HepG2 (cell line): ENCODE results near the gene DNAAF9. TPM values are rescaled to one million over a fixed set of nuclear protein-coding genes. Genes with fewer than 3 reads are reported as not detected.
A peak's percentile ranks its signal among the peaks of the same experiment; 100 is the strongest.

Experiments used
- CCAR2 ChIP-seq: fragments of 200-400 bp; formaldehyde crosslinking; optimal IDR thresholded peaks from 2 replicates; pipeline ENCODE3; 2018; ENCODE audit warnings: low read depth, mild to moderate bottlenecking, low read length, moderate library complexity
- GFI1 ChIP-seq: sonication (generic); formaldehyde crosslinking; IDR thresholded peaks from 2 replicates; pipeline ENCODE4 v1.5.0; 2020; ENCODE audit warnings: missing genetic modification reagents, mild to moderate bottlenecking, borderline replicate concordance
- JUN ChIP-seq: sonication (generic); formaldehyde crosslinking; IDR thresholded peaks from 2 replicates; pipeline ENCODE4 v1.4.0; 2020; ENCODE audit warnings: mild to moderate bottlenecking, missing genetic modification reagents
- MED8 ChIP-seq: sonication (generic); formaldehyde crosslinking; IDR thresholded peaks from 2 replicates; pipeline ENCODE4 v1.8.1; 2023; ENCODE audit warnings: mild to moderate bottlenecking, missing genetic modification reagents; ENCODE audit not compliant: insufficient replicate concordance
- MEIS1 ChIP-seq: sonication (generic); formaldehyde crosslinking; IDR thresholded peaks from 2 replicates; pipeline ENCODE4 v1.9.0; 2021; ENCODE audit warnings: mild to moderate bottlenecking, missing genetic modification reagents, moderate library complexity, borderline replicate concordance
- MIER3 ChIP-seq: IDR thresholded peaks from 2 replicates; pipeline ENCODE4 v1.6.1; 2016; ENCODE audit warnings: missing compliant biosample characterization, borderline replicate concordance
- NFRKB ChIP-seq: fragments of 450-650 bp; IDR thresholded peaks from 2 replicates; pipeline ENCODE4 v1.6.1; 2017
- NR2C2 ChIP-seq: sonication (generic); formaldehyde crosslinking; IDR thresholded peaks from 2 replicates; pipeline ENCODE4 v1.4.0; 2020; ENCODE audit warnings: missing genetic modification reagents, mild to moderate bottlenecking, moderate library complexity, borderline replicate concordance
- POGZ ChIP-seq: sonication (generic); formaldehyde crosslinking; IDR thresholded peaks from 2 replicates; pipeline ENCODE4 v1.4.0; 2020; ENCODE audit warnings: mild to moderate bottlenecking, missing genetic modification reagents
- POLR2A ChIP-seq, 2 experiments: IDR thresholded peaks; 2 replicates each; pipeline ENCODE4 v1.6.1; 2011; ENCODE audit warnings: low read depth in 2 of 2, low read length in 2 of 2, mild to moderate bottlenecking in 1 of 2, moderate library complexity in 1 of 2; ENCODE audit not compliant: insufficient read depth in 1 of 2
- TOPORS ChIP-seq: sonication (generic); formaldehyde crosslinking; IDR thresholded peaks from 2 replicates; pipeline ENCODE4 v1.8.0; 2023; ENCODE audit warnings: mild to moderate bottlenecking, missing genetic modification reagents
- ZKSCAN8 ChIP-seq: IDR thresholded peaks from 2 replicates; pipeline ENCODE4 v1.6.1; 2016; ENCODE audit warnings: borderline replicate concordance, missing genetic modification reagents, missing compliant biosample characterization
- ZNF382 ChIP-seq: sonication (generic); formaldehyde crosslinking; IDR thresholded peaks from 2 replicates; pipeline ENCODE4 v1.5.0; 2020; ENCODE audit warnings: missing genetic modification reagents, mild to moderate bottlenecking, borderline replicate concordance
- ZNF547 ChIP-seq: sonication (generic); formaldehyde crosslinking; IDR thresholded peaks from 2 replicates; pipeline ENCODE4 v1.5.1; 2020; ENCODE audit warnings: mild to moderate bottlenecking, missing genetic modification reagents
- ZNF564 ChIP-seq: sonication (generic); formaldehyde crosslinking; IDR thresholded peaks from 2 replicates; pipeline ENCODE4 v1.8.1; 2023; ENCODE audit warnings: mild to moderate bottlenecking, missing genetic modification reagents
- ZNF816 ChIP-seq: sonication (generic); formaldehyde crosslinking; IDR thresholded peaks from 2 replicates; pipeline ENCODE4 v1.8.0; 2022; ENCODE audit warnings: missing genetic modification reagents, mild to moderate bottlenecking, borderline replicate concordance
- ZNF883 ChIP-seq: sonication (generic); formaldehyde crosslinking; IDR thresholded peaks from 2 replicates; pipeline ENCODE4 v1.5.1; 2020; ENCODE audit warnings: mild to moderate bottlenecking, missing genetic modification reagents; ENCODE audit errors: not compliant biosample characterization
- polyA plus RNA-seq, 8 experiments: library from polyadenylated mRNA; depleted of rRNA in 3 of 8; stranded (reverse) in 7 of 8; unstranded in 1 of 8; fragments of >200 nt; fragmentation: Illumina TruSeq in 4 of 8; extraction: Trizol in 4 of 8; gene quantifications; 2 replicates each; pipeline versions ENCODE4 v1.2.1 to v1.2.3, GENCODE V29; 2011 to 2016; ENCODE audit warnings: low read depth in 4 of 8, missing spikeins in 1 of 8, mixed read lengths in 1 of 8; ENCODE audit not compliant: insufficient read depth in 1 of 8
- total RNA-seq, 5 experiments: library from RNA; depleted of rRNA; stranded (reverse); fragments of >200 nt; fragmentation: Illumina TruSeq; extraction: Trizol; gene quantifications; 2 replicates each; pipeline ENCODE4 v1.2.3, GENCODE V29; 2016; ENCODE audit warnings: low read depth in 1 of 5
- TF ChIP-seq, protein P1 (sequence below): sonication (generic); formaldehyde crosslinking; conservative IDR thresholded peaks from 2 replicates; pipeline ENCODE4 v1.8.1; 2023; ENCODE audit warnings: missing genetic modification reagents
- TF ChIP-seq, protein P2 (sequence below): sonication (generic); formaldehyde crosslinking; IDR thresholded peaks from 2 replicates; pipeline ENCODE4 v1.4.0; 2020; ENCODE audit warnings: missing genetic modification reagents
- TF ChIP-seq, protein P3 (sequence below): sonication (generic); formaldehyde crosslinking; IDR thresholded peaks from 2 replicates; pipeline ENCODE4 v1.5.0; 2020; ENCODE audit warnings: missing genetic modification reagents, mild to moderate bottlenecking, borderline replicate concordance
- TF ChIP-seq, protein P4 (sequence below): sonication (generic); formaldehyde crosslinking; IDR thresholded peaks from 2 replicates; pipeline ENCODE4 v1.4.0; 2020; ENCODE audit warnings: mild to moderate bottlenecking, missing genetic modification reagents
- TF ChIP-seq, protein P5 (sequence below): sonication (generic); formaldehyde crosslinking; IDR thresholded peaks from 2 replicates; pipeline ENCODE4 v1.8.1; 2022; ENCODE audit warnings: mild to moderate bottlenecking, missing genetic modification reagents
- TF ChIP-seq, protein P6 (sequence below): sonication (generic); formaldehyde crosslinking; IDR thresholded peaks from 2 replicates; pipeline ENCODE4 v1.4.0; 2020; ENCODE audit warnings: missing genetic modification reagents, borderline replicate concordance

DNAAF9 gene
- total and polyA plus RNA-seq, 2 of the 13 experiments (the other 11 are each of a cell fraction or from before 2014, with no cell fraction given): 10.5 to 14.9 TPM

DNA sequence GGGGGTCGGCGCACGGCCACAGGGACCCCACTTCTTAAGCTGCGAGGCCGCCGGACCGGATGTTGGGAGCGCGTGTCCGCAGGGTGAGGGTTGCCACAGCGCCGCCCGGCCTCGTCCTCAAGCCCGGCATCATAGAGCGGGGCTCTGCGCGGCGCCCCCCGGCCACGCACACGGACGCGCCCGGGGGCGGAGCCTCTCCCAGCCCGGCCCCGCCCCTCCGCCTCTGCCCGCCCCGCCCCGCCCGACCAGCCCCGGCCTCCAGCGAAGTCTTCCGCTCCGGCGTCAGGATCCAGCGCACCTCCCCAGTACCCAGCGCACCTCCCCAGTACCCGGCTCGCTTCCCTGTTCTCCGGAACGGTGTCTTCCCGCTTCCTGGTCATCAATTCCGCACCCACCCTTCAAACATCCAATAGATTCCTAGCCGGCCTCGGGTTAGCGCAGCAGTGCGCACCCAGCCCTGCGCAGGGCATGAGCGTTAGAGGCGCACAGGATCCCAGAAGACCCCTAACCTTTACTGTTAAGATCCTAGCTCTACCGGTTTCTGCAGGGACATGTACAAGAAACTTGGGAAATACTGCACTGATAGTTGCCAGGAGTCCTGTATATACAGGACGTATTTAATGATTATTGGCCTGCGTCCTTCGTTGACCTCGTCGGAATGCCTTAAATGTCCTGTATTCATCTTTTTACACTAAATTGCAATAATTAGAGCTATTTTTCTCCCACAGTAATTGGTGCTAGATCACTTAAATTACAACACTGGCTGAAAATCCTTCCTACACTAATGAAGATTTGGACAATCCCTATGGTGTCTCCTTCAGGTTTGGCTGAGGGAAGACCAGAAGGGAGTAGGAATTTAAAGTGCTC, 535 bp upstream of the DNAAF9 start (continued):
- no peak for TF ChIP-seq JUN
- TF ChIP-seq, protein P1, sequence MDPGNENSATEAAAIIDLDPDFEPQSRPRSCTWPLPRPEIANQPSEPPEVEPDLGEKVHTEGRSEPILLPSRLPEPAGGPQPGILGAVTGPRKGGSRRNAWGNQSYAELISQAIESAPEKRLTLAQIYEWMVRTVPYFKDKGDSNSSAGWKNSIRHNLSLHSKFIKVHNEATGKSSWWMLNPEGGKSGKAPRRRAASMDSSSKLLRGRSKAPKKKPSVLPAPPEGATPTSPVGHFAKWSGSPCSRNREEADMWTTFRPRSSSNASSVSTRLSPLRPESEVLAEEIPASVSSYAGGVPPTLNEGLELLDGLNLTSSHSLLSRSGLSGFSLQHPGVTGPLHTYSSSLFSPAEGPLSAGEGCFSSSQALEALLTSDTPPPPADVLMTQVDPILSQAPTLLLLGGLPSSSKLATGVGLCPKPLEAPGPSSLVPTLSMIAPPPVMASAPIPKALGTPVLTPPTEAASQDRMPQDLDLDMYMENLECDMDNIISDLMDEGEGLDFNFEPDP (CRISPR knock-in tag): 0 out of 2 replicates have a peak, but pooled peaks have one; percentile 17
- TF ChIP-seq, protein P2, sequence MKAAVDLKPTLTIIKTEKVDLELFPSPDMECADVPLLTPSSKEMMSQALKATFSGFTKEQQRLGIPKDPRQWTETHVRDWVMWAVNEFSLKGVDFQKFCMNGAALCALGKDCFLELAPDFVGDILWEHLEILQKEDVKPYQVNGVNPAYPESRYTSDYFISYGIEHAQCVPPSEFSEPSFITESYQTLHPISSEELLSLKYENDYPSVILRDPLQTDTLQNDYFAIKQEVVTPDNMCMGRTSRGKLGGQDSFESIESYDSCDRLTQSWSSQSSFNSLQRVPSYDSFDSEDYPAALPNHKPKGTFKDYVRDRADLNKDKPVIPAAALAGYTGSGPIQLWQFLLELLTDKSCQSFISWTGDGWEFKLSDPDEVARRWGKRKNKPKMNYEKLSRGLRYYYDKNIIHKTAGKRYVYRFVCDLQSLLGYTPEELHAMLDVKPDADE (CRISPR knock-in tag): no peak
- TF ChIP-seq MEIS1 (CRISPR knock-in tag): no peak; the same call in 1 of the 2 replicates
- TF ChIP-seq ZNF547 (CRISPR knock-in tag): no peak
- TF ChIP-seq ZNF382 (CRISPR knock-in tag): no peak
- TF ChIP-seq POLR2A (IDR thresholded peaks at IDR 0.05; ENCODE audit: insufficient read depth in 1 of 2, low read depth in 2 of 2, low read length in 2 of 2): peak; percentile 66 to 81
- TF ChIP-seq ZKSCAN8 (CRISPR knock-in tag): no peak
- peak; percentile 77 for TF ChIP-seq ZNF883 (CRISPR knock-in tag)
- TF ChIP-seq NFRKB: no peak
- TF ChIP-seq POGZ (CRISPR knock-in tag): no peak; the same call in none of the 2 replicates
- peak; percentile 97; the same call in 1 of the 2 replicates for TF ChIP-seq ZNF816 (CRISPR knock-in tag)
- TF ChIP-seq GFI1 (CRISPR knock-in tag): peak; percentile 50; the same call in 1 of the 2 replicates
- TF ChIP-seq MIER3 (CRISPR knock-in tag): no peak; the same call in 1 of the 2 replicates
- TF ChIP-seq ZNF564 (CRISPR knock-in tag): no peak
- TF ChIP-seq TOPORS (CRISPR knock-in tag): no peak; the same call in none of the 2 replicates
- TF ChIP-seq, protein P3, sequence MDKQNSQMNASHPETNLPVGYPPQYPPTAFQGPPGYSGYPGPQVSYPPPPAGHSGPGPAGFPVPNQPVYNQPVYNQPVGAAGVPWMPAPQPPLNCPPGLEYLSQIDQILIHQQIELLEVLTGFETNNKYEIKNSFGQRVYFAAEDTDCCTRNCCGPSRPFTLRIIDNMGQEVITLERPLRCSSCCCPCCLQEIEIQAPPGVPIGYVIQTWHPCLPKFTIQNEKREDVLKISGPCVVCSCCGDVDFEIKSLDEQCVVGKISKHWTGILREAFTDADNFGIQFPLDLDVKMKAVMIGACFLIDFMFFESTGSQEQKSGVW: no peak
- no peak for TF ChIP-seq CCAR2
- TF ChIP-seq, protein P4, sequence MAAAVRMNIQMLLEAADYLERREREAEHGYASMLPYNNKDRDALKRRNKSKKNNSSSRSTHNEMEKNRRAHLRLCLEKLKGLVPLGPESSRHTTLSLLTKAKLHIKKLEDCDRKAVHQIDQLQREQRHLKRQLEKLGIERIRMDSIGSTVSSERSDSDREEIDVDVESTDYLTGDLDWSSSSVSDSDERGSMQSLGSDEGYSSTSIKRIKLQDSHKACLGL (CRISPR knock-in tag): peak; percentile 80; the same call in 1 of the 2 replicates
- TF ChIP-seq, protein P5, sequence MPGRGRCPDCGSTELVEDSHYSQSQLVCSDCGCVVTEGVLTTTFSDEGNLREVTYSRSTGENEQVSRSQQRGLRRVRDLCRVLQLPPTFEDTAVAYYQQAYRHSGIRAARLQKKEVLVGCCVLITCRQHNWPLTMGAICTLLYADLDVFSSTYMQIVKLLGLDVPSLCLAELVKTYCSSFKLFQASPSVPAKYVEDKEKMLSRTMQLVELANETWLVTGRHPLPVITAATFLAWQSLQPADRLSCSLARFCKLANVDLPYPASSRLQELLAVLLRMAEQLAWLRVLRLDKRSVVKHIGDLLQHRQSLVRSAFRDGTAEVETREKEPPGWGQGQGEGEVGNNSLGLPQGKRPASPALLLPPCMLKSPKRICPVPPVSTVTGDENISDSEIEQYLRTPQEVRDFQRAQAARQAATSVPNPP (CRISPR knock-in tag): no peak
- TF ChIP-seq NR2C2 (CRISPR knock-in tag): 0 out of 2 replicates have a peak, but pooled peaks have one; percentile 4
- TF ChIP-seq MED8 (CRISPR knock-in tag): no peak
- TF ChIP-seq, protein P6, sequence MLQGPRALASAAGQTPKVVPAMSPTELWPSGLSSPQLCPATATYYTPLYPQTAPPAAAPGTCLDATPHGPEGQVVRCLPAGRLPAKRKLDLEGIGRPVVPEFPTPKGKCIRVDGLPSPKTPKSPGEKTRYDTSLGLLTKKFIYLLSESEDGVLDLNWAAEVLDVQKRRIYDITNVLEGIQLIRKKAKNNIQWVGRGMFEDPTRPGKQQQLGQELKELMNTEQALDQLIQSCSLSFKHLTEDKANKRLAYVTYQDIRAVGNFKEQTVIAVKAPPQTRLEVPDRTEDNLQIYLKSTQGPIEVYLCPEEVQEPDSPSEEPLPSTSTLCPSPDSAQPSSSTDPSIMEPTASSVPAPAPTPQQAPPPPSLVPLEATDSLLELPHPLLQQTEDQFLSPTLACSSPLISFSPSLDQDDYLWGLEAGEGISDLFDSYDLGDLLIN (CRISPR knock-in tag): peak; percentile 10; the same call in 1 of the 2 replicates
